Urothelium cell line (cell line): Measurements from ENCODE around the gene CASKIN1.
"Not testable (repeated sequence)": the region's sequence is repeated elsewhere in the genome, so short reads cannot be mapped to it uniquely, and the experiment has no call there.

Experiments used
- DNase-seq: peaks from one replicate; pipeline ENCODE4 v3.0.0; 2011; ENCODE audit warnings: low spot score, mixed read lengths
- FAIRE-seq: peaks from 2 replicates; lab custom pipeline; 2011; peaks lifted over from hg19 to GRCh38; lab: Jason Lieb, UNC

Gene CASKIN1

GRCh38 chr16:2147378-2147777 is 49.0 kb downstream of the CASKIN1 start:
- no peak for FAIRE-seq
- no peak for DNase-seq

- FAIRE-seq (no peak), DNase-seq (no peak)
These were observed 50.6 kb downstream of the CASKIN1 start for GRCh38 chr16:2145843-2146242.

DNA sequence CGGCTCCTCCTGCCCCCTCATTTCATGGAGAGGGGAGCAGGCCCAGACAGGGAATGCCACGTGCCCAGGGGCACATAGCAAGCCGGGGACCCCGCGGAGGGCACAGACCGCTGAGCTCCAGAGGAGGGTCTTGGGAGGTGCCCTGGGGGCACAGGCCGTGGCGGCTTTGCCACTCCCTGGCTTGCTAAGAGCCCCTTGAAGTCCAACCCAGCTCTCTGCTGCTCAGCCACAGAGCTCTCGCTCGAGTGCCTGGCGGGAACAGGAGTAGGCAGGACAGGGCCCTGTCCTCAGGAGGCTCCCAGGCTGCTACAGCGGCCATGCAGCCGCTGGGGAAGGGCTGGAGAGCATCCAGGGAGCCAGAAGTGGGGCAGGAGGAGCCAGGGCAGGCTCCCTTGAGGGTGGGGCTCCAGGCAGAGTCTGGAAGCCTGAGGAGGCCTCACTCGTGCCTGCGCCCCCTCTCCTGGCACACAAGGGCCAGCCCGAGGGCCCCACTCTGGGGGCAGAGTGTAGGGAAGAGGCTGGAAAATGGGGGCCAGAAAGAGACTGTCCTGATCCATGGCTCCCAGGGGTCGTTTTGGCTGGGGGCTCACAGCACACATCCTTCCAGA is 52.4 kb downstream of the CASKIN1 start:
- no peak for FAIRE-seq
- no peak for DNase-seq

DNA sequence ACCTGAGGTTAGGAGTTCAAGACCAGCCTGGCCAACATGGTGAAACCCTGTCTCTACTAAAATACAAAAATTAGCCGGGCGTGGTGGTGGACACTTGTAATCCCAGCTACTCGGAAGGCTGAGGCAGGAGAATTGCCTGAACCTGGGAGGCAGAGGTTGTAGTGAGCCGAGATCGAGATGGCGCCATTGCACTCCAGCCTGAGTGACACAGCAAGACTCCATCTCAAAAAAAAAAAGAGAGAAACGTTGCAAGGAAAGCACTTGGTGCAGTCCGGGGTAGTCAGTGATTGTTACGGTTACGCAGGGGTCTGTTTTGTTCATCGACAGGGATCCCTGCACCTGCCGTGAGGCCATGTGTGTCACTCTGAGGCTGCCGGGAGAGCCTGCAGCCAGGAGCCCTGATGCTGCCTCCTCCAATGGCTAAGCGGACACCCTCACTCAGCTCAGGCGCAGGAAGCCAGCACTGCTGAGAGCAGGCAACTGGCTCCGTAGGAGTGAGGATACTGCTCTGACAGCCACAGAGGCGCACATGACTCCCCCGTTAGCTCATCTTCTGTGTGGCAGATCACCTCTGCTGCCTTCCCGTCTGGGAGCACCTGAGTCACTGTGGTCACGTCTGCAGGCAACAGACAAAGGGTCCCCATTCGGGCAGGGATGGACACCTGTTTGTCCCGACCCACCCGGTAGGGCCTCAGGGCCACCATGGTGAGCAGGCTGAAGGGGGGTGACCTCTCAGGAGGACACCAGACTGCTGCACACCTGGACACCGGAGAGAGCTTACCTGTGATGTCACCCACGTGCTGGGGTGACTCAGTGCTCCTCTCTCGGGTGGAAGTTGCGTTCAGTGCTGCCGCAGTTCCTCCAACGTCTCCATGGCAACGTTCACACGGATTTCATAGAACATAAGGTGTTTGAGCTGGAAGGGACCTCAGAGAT is 53.2 kb downstream of the CASKIN1 start:
- DNase-seq (no peak), FAIRE-seq (no peak)

DNA sequence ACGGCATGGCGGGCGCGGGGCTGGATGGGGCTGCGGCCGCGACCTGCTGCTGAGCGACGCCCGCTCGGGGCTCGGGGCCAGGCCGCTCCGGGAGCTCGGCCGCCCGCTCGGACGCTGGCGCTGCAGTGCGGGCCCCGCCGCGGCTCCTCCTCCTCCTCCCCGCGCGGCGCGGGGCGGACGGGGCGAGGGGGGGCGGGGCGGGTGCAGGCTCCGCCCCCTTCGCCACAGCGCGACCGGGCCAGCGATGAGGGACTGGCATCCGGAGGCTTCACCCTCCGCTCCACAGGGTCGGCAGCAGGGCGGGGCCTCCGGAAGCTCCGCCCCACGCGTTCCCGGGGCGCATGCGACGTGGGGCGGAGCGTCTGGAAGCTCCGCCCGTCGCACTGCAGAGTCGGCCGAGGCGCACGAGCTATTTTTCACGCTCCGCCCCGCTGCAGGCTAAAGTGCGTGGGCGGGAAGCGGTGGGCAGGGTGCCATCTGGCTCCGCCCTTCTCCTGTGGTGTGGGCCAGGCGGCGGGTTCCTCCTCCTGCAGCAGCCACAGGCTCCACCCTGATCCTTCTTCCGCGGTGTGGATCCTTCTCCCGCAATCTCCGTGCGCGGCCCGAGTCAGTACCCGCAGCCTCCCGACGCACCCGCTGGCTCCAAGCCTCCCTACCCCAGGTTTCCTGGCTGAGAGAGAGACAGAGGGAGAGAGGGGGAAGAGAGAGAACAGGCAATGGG is 60.5 kb downstream of the CASKIN1 start, which contains the start of gene PKD1:
TSS of gene PKD1 (minus strand) at position 129 of the 721 bp plus-strand sequence. CDS start 209 bp downstream, outside the sequence.
- DNase-seq = peak; percentile 39
- FAIRE-seq = not testable (repeated sequence)

DNA sequence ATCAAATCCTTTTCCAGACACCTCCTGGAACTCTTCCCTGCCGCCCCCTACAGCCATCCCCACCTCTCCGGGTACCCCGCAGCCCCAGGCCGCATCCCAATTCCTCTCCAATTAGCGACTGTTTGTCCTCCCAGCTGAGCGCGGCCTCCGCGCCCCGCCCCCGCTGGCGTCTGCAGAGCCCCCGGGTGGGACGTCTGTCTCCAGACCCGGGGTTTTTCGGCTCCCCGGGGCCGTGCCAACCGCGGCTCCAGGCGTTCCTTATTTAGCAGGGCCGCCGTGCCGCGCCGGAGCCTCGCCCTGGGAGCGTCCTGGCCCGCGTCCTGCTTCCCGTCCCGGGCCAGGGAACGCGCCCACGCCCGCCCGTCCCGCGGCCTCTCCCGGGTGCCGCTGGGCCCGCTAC is 61.3 kb downstream of the CASKIN1 start:
- not testable (repeated sequence) for FAIRE-seq

DNA sequence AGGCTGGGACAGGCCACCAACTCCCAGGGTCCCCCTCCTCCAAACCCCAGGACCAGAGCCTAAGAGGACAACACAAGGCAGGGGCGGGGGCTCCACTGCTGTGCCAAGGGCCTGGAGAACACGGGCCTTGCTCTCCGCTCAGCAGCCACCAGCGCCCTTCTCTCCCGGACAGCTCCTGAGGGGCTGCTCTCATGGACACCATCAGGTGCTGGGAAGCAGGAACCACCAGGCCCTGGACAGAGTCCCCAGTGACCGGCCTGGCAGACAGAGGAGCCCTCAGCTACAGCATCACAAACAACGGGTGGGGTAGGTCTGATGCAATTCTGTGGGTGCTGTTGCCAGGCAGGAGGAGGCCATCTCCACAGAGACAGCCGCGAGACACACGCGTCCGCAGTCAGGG is 62.6 kb downstream of the CASKIN1 start:
- DNase-seq, FAIRE-seq: not testable (repeated sequence)

More for the DNA sequence above, 61.3 kb downstream of the CASKIN1 start:
- DNase-seq = not testable (repeated sequence)

DNA sequence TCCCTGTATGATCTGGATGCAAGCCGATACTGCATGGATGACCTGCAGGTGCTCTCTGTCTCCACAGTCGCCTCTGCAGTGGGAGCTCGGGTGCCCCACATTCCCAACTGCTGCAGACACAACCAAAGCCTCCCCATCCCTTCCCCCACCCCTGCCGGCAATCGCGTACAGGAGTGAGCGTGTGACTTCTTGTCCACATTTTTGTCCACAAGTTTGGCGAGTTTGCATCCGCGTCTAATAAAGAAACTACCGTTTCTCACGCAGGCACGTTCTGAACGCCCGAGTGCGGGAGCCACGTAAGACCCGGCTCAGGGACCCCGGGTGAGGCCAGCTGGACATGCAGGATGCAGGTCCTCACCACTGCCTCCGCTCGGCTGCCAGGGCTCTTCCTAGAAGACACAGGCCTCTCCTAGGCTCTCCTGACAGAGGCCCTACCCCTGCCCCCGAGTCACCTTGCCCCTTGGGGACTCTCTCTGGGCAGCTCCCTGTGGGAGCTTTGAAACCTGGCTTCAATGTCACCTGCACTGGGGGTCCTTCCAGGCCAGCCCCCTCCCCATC is 66.4 kb downstream of the CASKIN1 start:
- not testable (repeated sequence) for DNase-seq, FAIRE-seq

GRCh38 chr16:2129251-2129650 is 67.2 kb downstream of the CASKIN1 start:
- not testable (repeated sequence) for FAIRE-seq

GRCh38 chr16:2127630-2128280 is 68.7 kb downstream of the CASKIN1 start:
- FAIRE-seq, DNase-seq: not testable (repeated sequence)

More at GRCh38 chr16:2129251-2129650, 67.2 kb downstream of the CASKIN1 start:
- not testable (repeated sequence) for DNase-seq
